ENCODE data around the gene LPP. TPM values are rescaled to one million over a fixed set of nuclear protein-coding genes. Genes with fewer than 3 reads are reported as not detected.
"Not testable (repeated sequence)": the region's sequence is repeated elsewhere in the genome, so short reads cannot be mapped to it uniquely, and the experiment has no call there.

Gene LPP
- polyA plus RNA-seq, 1 experiment: 60.0 TPM

- TF ChIP-seq, protein P1, sequence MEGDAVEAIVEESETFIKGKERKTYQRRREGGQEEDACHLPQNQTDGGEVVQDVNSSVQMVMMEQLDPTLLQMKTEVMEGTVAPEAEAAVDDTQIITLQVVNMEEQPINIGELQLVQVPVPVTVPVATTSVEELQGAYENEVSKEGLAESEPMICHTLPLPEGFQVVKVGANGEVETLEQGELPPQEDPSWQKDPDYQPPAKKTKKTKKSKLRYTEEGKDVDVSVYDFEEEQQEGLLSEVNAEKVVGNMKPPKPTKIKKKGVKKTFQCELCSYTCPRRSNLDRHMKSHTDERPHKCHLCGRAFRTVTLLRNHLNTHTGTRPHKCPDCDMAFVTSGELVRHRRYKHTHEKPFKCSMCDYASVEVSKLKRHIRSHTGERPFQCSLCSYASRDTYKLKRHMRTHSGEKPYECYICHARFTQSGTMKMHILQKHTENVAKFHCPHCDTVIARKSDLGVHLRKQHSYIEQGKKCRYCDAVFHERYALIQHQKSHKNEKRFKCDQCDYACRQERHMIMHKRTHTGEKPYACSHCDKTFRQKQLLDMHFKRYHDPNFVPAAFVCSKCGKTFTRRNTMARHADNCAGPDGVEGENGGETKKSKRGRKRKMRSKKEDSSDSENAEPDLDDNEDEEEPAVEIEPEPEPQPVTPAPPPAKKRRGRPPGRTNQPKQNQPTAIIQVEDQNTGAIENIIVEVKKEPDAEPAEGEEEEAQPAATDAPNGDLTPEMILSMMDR (IDR thresholded peaks at IDR 0.05; ENCODE audit: insufficient read depth, low read depth, low read length): no peak
- no peak for DNase-seq (ENCODE audit: low read depth)
- ChIA-PET CTCF (interaction anchor here (1.5 kb wide), 1 partner anchor 9 kb away, joined by 3 read pairs; no protein-coding TSS in a partner anchor), POLR2A (no interaction called here)
- Histone ChIP-seq H3K27me3 (ENCODE audit: control insufficient read depth, insufficient read depth, low read length) (no peaks in the 10 kb centered on the region), H3K36me3 (ENCODE audit: control insufficient read depth, insufficient read depth, low read length) (0 out of 2 replicates have a peak, but pooled peaks cover 1% of the 10 kb centered on the region), H3K4me3 (ENCODE audit: low read depth, low read length) (no peak overlapping the region)
Measured at GRCh38 chr3:188435266-188435665, 281.3 kb downstream of the LPP start.

- DNase-seq (ENCODE audit: low read depth): no peak
- TF ChIP-seq, protein P1 (IDR thresholded peaks at IDR 0.05; ENCODE audit: insufficient read depth, low read depth, low read length): no peak
- ChIA-PET POLR2A (no interaction called here), CTCF (no interaction called here)
- H3K36me3 ChIP-seq (ENCODE audit: control insufficient read depth, insufficient read depth, low read length): no peaks in the 10 kb centered on the region
- H3K27me3 ChIP-seq (ENCODE audit: control insufficient read depth, insufficient read depth, low read length): no peaks in the 10 kb centered on the region
- H3K4me3 ChIP-seq (ENCODE audit: low read depth, low read length): no peak overlapping the region
Measured at GRCh38 chr3:188437926-188438325, 284.0 kb downstream of the LPP start.

- DNase-seq (ENCODE audit: low read depth): no peak
- no peaks in the 10 kb centered on the region for H3K36me3 ChIP-seq (ENCODE audit: control insufficient read depth, insufficient read depth, low read length)
- TF ChIP-seq, protein P1 (IDR thresholded peaks at IDR 0.05; ENCODE audit: insufficient read depth, low read depth, low read length): no peak
- CTCF ChIA-PET: no interaction called here
- POLR2A ChIA-PET: no interaction called here
- no peak overlapping the region for H3K4me3 ChIP-seq (ENCODE audit: low read depth, low read length)
- no peaks in the 10 kb centered on the region for H3K27me3 ChIP-seq (ENCODE audit: control insufficient read depth, insufficient read depth, low read length)
Measured at GRCh38 chr3:188439080-188439479, 285.1 kb downstream of the LPP start.

GRCh38 chr3:188440340-188440972 is 286.5 kb downstream of the LPP start:
- POLR2A ChIA-PET: no interaction called here
- no peak overlapping the region for H3K4me3 ChIP-seq (ENCODE audit: low read depth, low read length)

DNA sequence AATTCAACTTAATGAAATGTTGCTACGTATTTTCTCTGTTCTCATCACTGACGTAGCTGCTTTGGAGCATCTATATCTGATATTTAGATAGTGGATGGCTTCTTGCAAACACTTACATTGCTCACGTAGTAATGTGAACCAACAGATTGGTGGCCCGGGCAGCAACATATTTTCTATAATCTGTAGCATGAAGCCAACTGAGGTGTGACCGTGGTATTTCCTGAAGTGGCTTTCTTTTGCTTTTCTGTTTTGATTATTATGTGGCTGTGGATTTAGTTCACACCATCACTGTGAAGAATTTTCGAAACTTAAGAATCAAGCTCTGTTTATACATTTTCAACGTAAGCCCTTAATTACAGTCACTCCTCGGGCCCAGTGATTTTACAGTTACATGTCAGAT is 288.5 kb downstream of the LPP start:
- no peak overlapping the region for H3K4me3 ChIP-seq (ENCODE audit: low read depth, low read length)
- POLR2A ChIA-PET: no interaction called here
- no peaks in the 10 kb centered on the region for H3K27me3 ChIP-seq (ENCODE audit: control insufficient read depth, insufficient read depth, low read length)
- no peak for DNase-seq (ENCODE audit: low read depth)
- H3K36me3 ChIP-seq (ENCODE audit: control insufficient read depth, insufficient read depth, low read length): no peaks in the 10 kb centered on the region
- CTCF ChIA-PET: interaction anchor here (0.6 to 1.4 kb wide), 2 partner anchors 30 to 701 kb away, joined by 3 to 5 read pairs; no protein-coding TSS in a partner anchor
- TF ChIP-seq, protein P1 (IDR thresholded peaks at IDR 0.05; ENCODE audit: insufficient read depth, low read depth, low read length): no peak

More at GRCh38 chr3:188440340-188440972, 286.5 kb downstream of the LPP start:
- Histone ChIP-seq H3K36me3 (ENCODE audit: control insufficient read depth, insufficient read depth, low read length) (no peaks in the 10 kb centered on the region), H3K27me3 (ENCODE audit: control insufficient read depth, insufficient read depth, low read length) (no peaks in the 10 kb centered on the region)
- CTCF ChIA-PET: interaction anchor here (0.8 kb wide), 1 partner anchor 15 kb away, joined by 3 read pairs; no protein-coding TSS in a partner anchor
- no peak for DNase-seq (ENCODE audit: low read depth)
- TF ChIP-seq, protein P1 (IDR thresholded peaks at IDR 0.05; ENCODE audit: insufficient read depth, low read depth, low read length): no peak

- DNase-seq (ENCODE audit: low read depth); H3K27me3 ChIP-seq (ENCODE audit: control insufficient read depth, insufficient read depth, low read length); H3K4me3 ChIP-seq (ENCODE audit: low read depth, low read length); H3K36me3 ChIP-seq (ENCODE audit: control insufficient read depth, insufficient read depth, low read length); CTCF ChIA-PET; POLR2A ChIA-PET: not testable (repeated sequence)
Measured at GRCh38 chr3:188445175-188445574, 291.2 kb downstream of the LPP start.
